K562 (cell line): ENCODE measurements around the gene OPRL1. TPM values are rescaled to one million over a fixed set of nuclear protein-coding genes. Genes with fewer than 3 reads are reported as not detected.

Experiments used
- ATAC-seq: fragments of 200-7000 bp; cut with Tn5 transposase; 3 replicates; pipeline ENCODE4 v1.9.1; 2020; ENCODE audit warnings: moderate library complexity
- BruUV-seq: library from RNA; stranded (reverse); fragments of 400-500 nt; replicated peaks from 2 replicates; lab custom pipeline; 2021; lab: Mats Ljungman, UMichigan
- CTCF ChIA-PET: fragments of 300-600 bp; formaldehyde crosslinking; extraction: SDS; loops from one replicate; lab custom pipeline; 2021; ENCODE audit warnings: low intra/inter-chr PET ratio; lab: Yijun Ruan, JAX
- POLR2A ChIA-PET: fragments of 300-600, 350-650 bp; sonication (Branson Sonifier 250); formaldehyde crosslinking; extraction: SDS; loops from one replicate; lab custom pipeline; 2021; ENCODE audit warnings: antibody characterized with exemption, inconsistent platforms; lab: Yijun Ruan, JAX
- DNase-seq, 4 experiments: peaks; one replicate each; pipeline versions ENCODE4 v3.0.0 to v3.0.0-alpha.2; 2011 to 2018; ENCODE audit warnings: low spot score in 3 of 4, mixed read lengths in 3 of 4; ENCODE audit errors: extremely low read depth in 1 of 4
- FAIRE-seq: peaks from 2 replicates; lab custom pipeline; 2011; peaks lifted over from hg19 to GRCh38; lab: Jason Lieb, UNC
- H2AFZ ChIP-seq: 2 replicates; pipeline ENCODE4 v1.6.0; 2011; ENCODE audit warnings: low read depth, low read length, control low read depth, inconsistent platforms
- H3K27ac ChIP-seq: fragments of 200-600 bp; 3 replicates; pipeline ENCODE4 v1.8.0; 2011; ENCODE audit warnings: low read depth, mild to moderate bottlenecking, control low read depth, inconsistent platforms, low read length, moderate library complexity, mixed read lengths; ENCODE audit errors: extremely low read depth
- H3K27me3 ChIP-seq, 2 experiments: fragments of 300-600 bp in 1 of 2; 2 replicates in 1 of 2; 3 replicates in 1 of 2; pipeline versions ENCODE4 v1.6.0 to v1.8.0; 2011; ENCODE audit warnings: inconsistent platforms in 2 of 2, low read length in 2 of 2, mild to moderate bottlenecking in 1 of 2, mixed read lengths in 1 of 2, moderate library complexity in 1 of 2; ENCODE audit not compliant: control insufficient read depth in 2 of 2, insufficient read depth in 2 of 2
- H3K36me3 ChIP-seq: fragments of 300-600 bp; 3 replicates; pipeline ENCODE4 v1.8.0; 2011; ENCODE audit warnings: mild to moderate bottlenecking, low read length, inconsistent platforms; ENCODE audit not compliant: control insufficient read depth, insufficient read depth
- H3K4me1 ChIP-seq, 2 experiments: fragments of 200-600 bp in 1 of 2; replicated peaks in 1 of 2; 2 replicates in 1 of 2; 3 replicates in 1 of 2; pipeline versions ENCODE4 v1.5.1 to v1.8.0; 2011; ENCODE audit warnings: inconsistent platforms in 2 of 2, low read length in 2 of 2, mild to moderate bottlenecking in 1 of 2, mixed read lengths in 1 of 2, moderate library complexity in 1 of 2; ENCODE audit not compliant: control insufficient read depth in 2 of 2, insufficient read depth in 2 of 2
- H3K4me2 ChIP-seq: 2 replicates; pipeline ENCODE4 v1.6.1; 2011; ENCODE audit warnings: low read length, control low read depth, inconsistent platforms, mixed read lengths; ENCODE audit not compliant: insufficient read depth
- H3K4me3 ChIP-seq: fragments of 200-600 bp; sonication (generic), shearing (Covaris generic); 2 replicates; pipeline ENCODE4 v1.5.1; 2016; ENCODE audit warnings: control low read depth, inconsistent platforms
- H3K79me2 ChIP-seq: fragments of 200-600 bp; 3 replicates; pipeline ENCODE4 v1.8.0; 2011; ENCODE audit warnings: low read length, inconsistent platforms; ENCODE audit not compliant: control insufficient read depth, insufficient read depth
- H3K9ac ChIP-seq, 2 experiments: 2 replicates each; pipeline versions ENCODE4 v1.6.0 to v1.6.1; 2011; ENCODE audit warnings: low read depth in 2 of 2, low read length in 2 of 2, control low read depth in 1 of 2, inconsistent platforms in 1 of 2, mild to moderate bottlenecking in 1 of 2, mixed read lengths in 1 of 2; ENCODE audit not compliant: insufficient read depth in 1 of 2
- H3K9me1 ChIP-seq: one replicate; pipeline ENCODE4 v1.6.0; 2011; ENCODE audit warnings: inconsistent platforms, mild to moderate bottlenecking, low read length, moderate library complexity; ENCODE audit not compliant: control insufficient read depth, insufficient read depth
- H3K9me3 ChIP-seq: replicated peaks from 2 replicates; pipeline ENCODE4 v1.5.1; 2011; ENCODE audit warnings: low read depth, low read length, inconsistent platforms; ENCODE audit not compliant: control insufficient read depth, insufficient read depth
- H4K20me1 ChIP-seq: replicated peaks from 2 replicates; pipeline ENCODE4 v1.6.1; 2011; ENCODE audit warnings: low read length, inconsistent platforms, mixed read lengths; ENCODE audit not compliant: control insufficient read depth, insufficient read depth
- CREM ChIP-seq: IDR thresholded peaks from 2 replicates; pipeline ENCODE4 v1.6.1; 2014; ENCODE audit warnings: antibody characterized with exemption, low read depth
- LCOR ChIP-seq: sonication (generic); formaldehyde crosslinking; IDR thresholded peaks from 2 replicates; pipeline ENCODE4 v1.8.0; 2022; ENCODE audit warnings: mild to moderate bottlenecking, missing genetic modification reagents
- MTA3 ChIP-seq: fragments of 450-650 bp; formaldehyde crosslinking; IDR thresholded peaks from 2 replicates; pipeline ENCODE4 v1.6.1; 2017; ENCODE audit warnings: mild to moderate bottlenecking, borderline replicate concordance
- MYC ChIP-seq, 2 experiments: fragments of 250-450 bp in 1 of 2; sonication (Bioruptor Pico) in 1 of 2; IDR thresholded peaks; 2 replicates each; pipeline versions ENCODE4 v1.5.1 to v1.6.1; 2012 to 2021; ENCODE audit warnings: low read depth in 2 of 2, borderline replicate concordance in 1 of 2, improper control_type of control experiment in 1 of 2, low read length in 1 of 2, mild to moderate bottlenecking in 1 of 2, moderate library complexity in 1 of 2
- NFIC ChIP-seq: fragments of 450-650 bp; IDR thresholded peaks from 2 replicates; pipeline ENCODE4 v1.6.1; 2017; ENCODE audit warnings: mild to moderate bottlenecking, inconsistent platforms
- NRF1 ChIP-seq, 2 experiments: fragments of 450-650 bp; IDR thresholded peaks in 1 of 2; conservative IDR thresholded peaks in 1 of 2; 2 replicates each; pipeline ENCODE4 v1.6.1; 2014; ENCODE audit warnings: mild to moderate bottlenecking in 2 of 2
- RB1 ChIP-seq: fragments of 450-650 bp; IDR thresholded peaks from 2 replicates; pipeline ENCODE4 v1.6.1; 2017; ENCODE audit warnings: low read depth, mild to moderate bottlenecking
- RHOXF2B ChIP-seq: fragments of 250-450 bp; sonication (Bioruptor Pico); conservative IDR thresholded peaks from 2 replicates; pipeline ENCODE4 v1.5.1; 2021
- YY1 ChIP-seq, 3 experiments: IDR thresholded peaks; 2 replicates each; pipeline ENCODE4 v1.6.1; 2011; ENCODE audit warnings: low read length in 2 of 3, mild to moderate bottlenecking in 2 of 3, moderate library complexity in 2 of 3, borderline replicate concordance in 1 of 3, control low read depth in 1 of 3, low read depth in 1 of 3; ENCODE audit not compliant: insufficient read depth in 3 of 3, insufficient replicate concordance in 2 of 3, control insufficient read depth in 1 of 3, insufficient read length in 1 of 3; ENCODE audit errors: extremely low read depth in 1 of 3
- ZNF140 ChIP-seq: fragments of 250-450 bp; sonication (Bioruptor Pico); IDR thresholded peaks from 2 replicates; pipeline ENCODE4 v1.8.0; 2021; ENCODE audit warnings: moderate library complexity, mild to moderate bottlenecking, inconsistent platforms
- ZNF431 ChIP-seq: sonication (generic); formaldehyde crosslinking; IDR thresholded peaks from 2 replicates; pipeline ENCODE4 v1.8.0; 2022; ENCODE audit warnings: mild to moderate bottlenecking, missing genetic modification reagents
- ZNF445 ChIP-seq: fragments of 250-450 bp; sonication (Bioruptor Pico); IDR thresholded peaks from 2 replicates; pipeline ENCODE4 v1.4.0; 2020; ENCODE audit warnings: low read depth, mild to moderate bottlenecking, moderate library complexity
- ZNF561 ChIP-seq: fragments of 450-650 bp; formaldehyde crosslinking; conservative IDR thresholded peaks from 2 replicates; pipeline ENCODE4 v1.4.0; 2020; ENCODE audit warnings: mild to moderate bottlenecking, moderate library complexity
- WGBS: fragments of 100-300 bp; shearing (Covaris generic); methylation state at CpG from one replicate; pipeline ENCODE4 v1.1.6; 2016; ENCODE audit warnings: low coverage, mixed read lengths; ENCODE audit not compliant: insufficient coverage; ENCODE audit errors: missing lambda C conversion rate; 5-methylcytosine and 5-hydroxymethylcytosine counted together
- in situ Hi-C: fragments of 300-500 bp; cut with MboI; formaldehyde crosslinking; loops from 4 replicates; pipeline ENCODE4 v1.15.0; 2018; ENCODE audit warnings: inconsistent platforms, mixed read lengths
- intact Hi-C: fragments of 100-400 bp; cut with micrococcal nuclease; formaldehyde crosslinking; loops from 2 replicates; pipeline ENCODE4 v1.14.2; 2022
- polyA plus RNA-seq, 8 experiments: library from polyadenylated mRNA; depleted of rRNA in 4 of 8; stranded (reverse) in 5 of 8; unstranded in 3 of 8; fragments of >200 nt; fragmentation: Nextera tagmentation in 2 of 8; fragmentation: Illumina TruSeq in 1 of 8; extraction: Ambion mirVana in 2 of 8; extraction: Trizol in 1 of 8; gene quantifications; 2 replicates each; pipeline versions ENCODE4 v1.2.1 to v1.2.3, GENCODE V29; 2011 to 2014; ENCODE audit warnings: inconsistent platforms in 1 of 8, missing spikeins in 1 of 8
- total RNA-seq, 7 experiments: library from RNA; depleted of rRNA in 6 of 7; stranded (reverse); fragments of >200 nt in 6 of 7; fragmentation: Illumina TruSeq in 2 of 7; extraction: Trizol in 2 of 7; gene quantifications; 2 replicates each; pipeline versions ENCODE4 v1.2.1 to v1.2.3, GENCODE V29; 2011 to 2021; ENCODE audit warnings: low replicate concordance in 1 of 7
- TF ChIP-seq, protein P1 (sequence below), 2 experiments: fragments of 450-650 bp; conservative IDR thresholded peaks; 2 replicates each; pipeline ENCODE4 v1.6.1; 2017; ENCODE audit warnings: mild to moderate bottlenecking in 2 of 2, moderate library complexity in 2 of 2
- TF ChIP-seq, protein P2 (sequence below): sonication (generic); formaldehyde crosslinking; IDR thresholded peaks from 2 replicates; pipeline ENCODE4 v1.8.1; 2023; ENCODE audit warnings: mild to moderate bottlenecking, missing genetic modification reagents
- TF ChIP-seq, protein P3 (sequence below): sonication (generic); formaldehyde crosslinking; IDR thresholded peaks from 2 replicates; pipeline ENCODE4 v1.8.0; 2022; ENCODE audit warnings: missing genetic modification reagents, mild to moderate bottlenecking, moderate library complexity, borderline replicate concordance

Gene OPRL1
- total and polyA plus RNA-seq, 9 of the 15 experiments (the other 6 are each of a cell fraction or from before 2014, with no cell fraction given): 0.06 to 0.33 (median 0.11) TPM; not detected in 2

DNA sequence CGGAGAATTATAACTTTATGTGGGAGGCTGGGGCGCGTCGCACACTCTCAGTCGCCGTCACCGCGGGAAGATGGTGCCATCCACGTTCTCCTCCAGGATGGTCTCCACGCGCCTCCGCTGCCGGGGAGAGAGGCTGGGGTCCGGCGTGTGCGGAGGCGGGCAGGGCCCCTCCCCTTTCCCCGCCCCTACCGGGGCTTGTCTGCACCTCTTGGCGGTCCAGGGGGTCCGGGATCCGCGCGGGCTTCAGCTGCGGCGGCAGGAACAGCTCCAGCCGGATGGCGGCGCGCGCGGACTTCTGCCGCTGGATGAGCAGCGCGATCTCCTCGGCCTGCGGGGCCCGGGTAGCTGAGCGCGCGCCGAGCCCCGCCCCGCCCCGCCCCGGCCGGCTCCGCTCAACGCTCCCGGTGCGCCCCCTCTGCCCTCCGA lies 3.5 kb downstream of the OPRL1 start:
- Histone ChIP-seq H3K27ac (no peak overlapping the region), H3K9ac (peak overlapping the region in 1 of 2 experiments; percentile 90; a peak in 3 of 4 replicates), H3K9me1 (no peaks in the 10 kb centered on the region), H3K4me3 (peak overlapping the region; percentile 44), H3K4me1 (peaks cover 9 to 65% of the 10 kb centered on the region in 2 experiments; a peak in 4 of 5 replicates), H4K20me1 (no peaks in the 10 kb centered on the region; the same call in 1 of the 2 replicates), H3K79me2 (peaks cover 8% of the 10 kb centered on the region; the same call in 2 of the 3 replicates), H2AFZ (peak overlapping the region; percentile 84), H3K36me3 (no peaks in the 10 kb centered on the region), H3K9me3 (peaks cover 2% of the 10 kb centered on the region; the same call in 1 of the 2 replicates), H3K27me3 (peaks cover 6 to 32% of the 10 kb centered on the region in 2 experiments; a peak in 4 of 5 replicates), H3K4me2 (peak overlapping the region; percentile 71)
- DNase-seq (peak; percentile 84 to 90 (median 89)), FAIRE-seq (no peak), ATAC-seq (peak; percentile 85)
- BruUV-seq: no TSS peak
- in situ Hi-C loops: no loop called here
- WGBS: 5% methylated on average over 16 of the region's 52 CpGs
- intact Hi-C loops: loop anchor here (1.0 kb wide), 1 partner anchor 37 kb away; no protein-coding TSS in a partner anchor
- POLR2A ChIA-PET: interaction anchor here (0.5 to 1.4 kb wide), 4 partner anchors 10 to 559 kb away, joined by 3 read pairs; no protein-coding TSS in a partner anchor
- CTCF ChIA-PET: interaction anchor here (2.4 kb wide), 1 partner anchor 37 kb away, joined by 14 read pairs; no protein-coding TSS in a partner anchor
- TF ChIP-seq YY1 (IDR thresholded peaks at IDR 0.05; ENCODE audit: borderline replicate concordance in 1 of 3, control insufficient read depth in 1 of 3, extremely low read depth in 1 of 3, insufficient read depth in 3 of 3, insufficient read length in 1 of 3, insufficient replicate concordance in 2 of 3, low read depth in 1 of 3, low read length in 2 of 3) (peak in 2 of 3 experiments; percentile 31 to 39), NRF1 (conservative IDR thresholded peaks at IDR 0.05 in 1 of 2, IDR thresholded peaks at IDR 0.05 in 1 of 2) (peak; percentile 21 to 29; a peak in 2 of 4 replicates), NFIC (peak; percentile 43), RHOXF2B (CRISPR knock-in tag) (0 out of 2 replicates have a peak, but pooled peaks have one; percentile 31), MTA3 (0 out of 2 replicates have a peak, but pooled peaks have one; percentile 23), RB1 (peak; percentile 74; the same call in 1 of the 2 replicates), MYC (IDR thresholded peaks at IDR 0.05; ENCODE audit: low read depth, low read length) (peak; percentile 32; the same call in 1 of the 2 replicates), MYC (CRISPR knock-in tag; IDR thresholded peaks at IDR 0.05; ENCODE audit: borderline replicate concordance, low read depth) (no peak), CREM (peak; percentile 46; the same call in 1 of the 2 replicates), ZNF431 (CRISPR knock-in tag) (0 out of 2 replicates have a peak, but pooled peaks have one; percentile 16), LCOR (no peak), ZNF561 (CRISPR knock-in tag) (no peak), ZNF140 (CRISPR knock-in tag) (no peak), ZNF445 (CRISPR knock-in tag) (no peak)
- TF ChIP-seq, protein P1, sequence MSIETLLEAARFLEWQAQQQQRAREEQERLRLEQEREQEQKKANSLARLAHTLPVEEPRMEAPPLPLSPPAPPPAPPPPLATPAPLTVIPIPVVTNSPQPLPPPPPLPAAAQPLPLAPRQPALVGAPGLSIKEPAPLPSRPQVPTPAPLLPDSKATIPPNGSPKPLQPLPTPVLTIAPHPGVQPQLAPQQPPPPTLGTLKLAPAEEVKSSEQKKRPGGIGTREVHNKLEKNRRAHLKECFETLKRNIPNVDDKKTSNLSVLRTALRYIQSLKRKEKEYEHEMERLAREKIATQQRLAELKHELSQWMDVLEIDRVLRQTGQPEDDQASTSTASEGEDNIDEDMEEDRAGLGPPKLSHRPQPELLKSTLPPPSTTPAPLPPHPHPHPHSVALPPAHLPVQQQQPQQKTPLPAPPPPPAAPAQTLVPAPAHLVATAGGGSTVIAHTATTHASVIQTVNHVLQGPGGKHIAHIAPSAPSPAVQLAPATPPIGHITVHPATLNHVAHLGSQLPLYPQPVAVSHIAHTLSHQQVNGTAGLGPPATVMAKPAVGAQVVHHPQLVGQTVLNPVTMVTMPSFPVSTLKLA (conservative IDR thresholded peaks at IDR 0.05): no peak
- TF ChIP-seq, protein P2, sequence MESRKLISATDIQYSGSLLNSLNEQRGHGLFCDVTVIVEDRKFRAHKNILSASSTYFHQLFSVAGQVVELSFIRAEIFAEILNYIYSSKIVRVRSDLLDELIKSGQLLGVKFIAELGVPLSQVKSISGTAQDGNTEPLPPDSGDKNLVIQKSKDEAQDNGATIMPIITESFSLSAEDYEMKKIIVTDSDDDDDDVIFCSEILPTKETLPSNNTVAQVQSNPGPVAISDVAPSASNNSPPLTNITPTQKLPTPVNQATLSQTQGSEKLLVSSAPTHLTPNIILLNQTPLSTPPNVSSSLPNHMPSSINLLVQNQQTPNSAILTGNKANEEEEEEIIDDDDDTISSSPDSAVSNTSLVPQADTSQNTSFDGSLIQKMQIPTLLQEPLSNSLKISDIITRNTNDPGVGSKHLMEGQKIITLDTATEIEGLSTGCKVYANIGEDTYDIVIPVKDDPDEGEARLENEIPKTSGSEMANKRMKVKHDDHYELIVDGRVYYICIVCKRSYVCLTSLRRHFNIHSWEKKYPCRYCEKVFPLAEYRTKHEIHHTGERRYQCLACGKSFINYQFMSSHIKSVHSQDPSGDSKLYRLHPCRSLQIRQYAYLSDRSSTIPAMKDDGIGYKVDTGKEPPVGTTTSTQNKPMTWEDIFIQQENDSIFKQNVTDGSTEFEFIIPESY (CRISPR knock-in tag): peak; percentile 52; the same call in 1 of the 2 replicates
- TF ChIP-seq, protein P3, sequence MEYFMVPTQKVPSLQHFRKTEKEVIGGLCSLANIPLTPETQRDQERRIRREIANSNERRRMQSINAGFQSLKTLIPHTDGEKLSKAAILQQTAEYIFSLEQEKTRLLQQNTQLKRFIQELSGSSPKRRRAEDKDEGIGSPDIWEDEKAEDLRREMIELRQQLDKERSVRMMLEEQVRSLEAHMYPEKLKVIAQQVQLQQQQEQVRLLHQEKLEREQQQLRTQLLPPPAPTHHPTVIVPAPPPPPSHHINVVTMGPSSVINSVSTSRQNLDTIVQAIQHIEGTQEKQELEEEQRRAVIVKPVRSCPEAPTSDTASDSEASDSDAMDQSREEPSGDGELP (CRISPR knock-in tag): peak; percentile 60; the same call in 1 of the 2 replicates
